ENCODE results near the gene COX5B.
"Not testable (repeated sequence)": the region's sequence is repeated elsewhere in the genome, so short reads cannot be mapped to it uniquely, and the experiment has no call there.

DNA sequence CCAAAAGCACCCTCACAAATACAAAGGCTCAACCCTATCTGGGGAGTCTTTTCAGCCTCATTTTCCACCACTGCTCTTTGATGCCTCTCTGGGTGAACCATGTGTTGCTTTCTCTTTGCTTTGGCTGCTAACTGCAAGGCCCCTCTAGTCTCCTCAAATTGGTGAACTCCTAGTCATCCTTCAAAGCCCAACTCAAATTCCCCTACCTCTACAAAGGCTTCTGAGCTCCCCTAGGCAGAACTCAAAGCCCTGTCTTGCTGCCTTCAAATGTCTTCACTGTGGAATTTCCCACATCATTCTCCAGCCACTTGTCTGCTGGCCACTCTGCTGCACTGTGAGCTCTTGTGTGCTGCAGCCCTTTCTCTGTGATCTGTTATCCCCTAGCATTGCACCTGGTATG is 22.9 kb upstream of the COX5B start:
- TF ChIP-seq POLR2A (IDR thresholded peaks at IDR 0.05): not testable (repeated sequence)
- TF ChIP-seq, protein P1, sequence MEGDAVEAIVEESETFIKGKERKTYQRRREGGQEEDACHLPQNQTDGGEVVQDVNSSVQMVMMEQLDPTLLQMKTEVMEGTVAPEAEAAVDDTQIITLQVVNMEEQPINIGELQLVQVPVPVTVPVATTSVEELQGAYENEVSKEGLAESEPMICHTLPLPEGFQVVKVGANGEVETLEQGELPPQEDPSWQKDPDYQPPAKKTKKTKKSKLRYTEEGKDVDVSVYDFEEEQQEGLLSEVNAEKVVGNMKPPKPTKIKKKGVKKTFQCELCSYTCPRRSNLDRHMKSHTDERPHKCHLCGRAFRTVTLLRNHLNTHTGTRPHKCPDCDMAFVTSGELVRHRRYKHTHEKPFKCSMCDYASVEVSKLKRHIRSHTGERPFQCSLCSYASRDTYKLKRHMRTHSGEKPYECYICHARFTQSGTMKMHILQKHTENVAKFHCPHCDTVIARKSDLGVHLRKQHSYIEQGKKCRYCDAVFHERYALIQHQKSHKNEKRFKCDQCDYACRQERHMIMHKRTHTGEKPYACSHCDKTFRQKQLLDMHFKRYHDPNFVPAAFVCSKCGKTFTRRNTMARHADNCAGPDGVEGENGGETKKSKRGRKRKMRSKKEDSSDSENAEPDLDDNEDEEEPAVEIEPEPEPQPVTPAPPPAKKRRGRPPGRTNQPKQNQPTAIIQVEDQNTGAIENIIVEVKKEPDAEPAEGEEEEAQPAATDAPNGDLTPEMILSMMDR (IDR thresholded peaks at IDR 0.05): not testable (repeated sequence)

Measured in uterus (tissue), 2 donors.